ENCODE measurements around the gene MORN1.

DNA sequence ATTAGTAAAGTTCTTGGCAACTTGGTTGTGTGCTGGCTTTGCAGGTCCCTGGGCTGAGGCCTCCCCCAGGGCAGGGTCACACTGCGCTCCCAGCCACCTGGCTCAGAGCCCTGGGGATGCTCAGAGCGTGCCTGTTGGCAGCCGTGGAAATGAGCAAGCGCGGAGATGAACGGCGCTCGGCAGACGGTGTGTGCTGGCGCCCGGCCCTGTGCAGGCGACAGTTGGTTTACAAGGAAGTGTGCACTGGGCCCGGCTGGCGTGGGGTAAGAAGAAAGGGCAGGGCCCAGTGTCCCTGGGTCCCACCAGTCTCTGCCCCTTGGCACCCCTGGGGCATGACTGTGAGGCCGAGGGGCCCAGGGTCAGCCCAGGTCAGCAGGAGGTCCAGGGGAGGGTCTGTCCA lies 46.7 kb upstream of the MORN1 start:
- TF ChIP-seq POLR2AphosphoS5 (IDR thresholded peaks at IDR 0.05; ENCODE audit: low read depth, low read length) = no peak
- TF ChIP-seq POLR2A (IDR thresholded peaks at IDR 0.05; ENCODE audit: low read depth, low read length) = no peak
- no peak for TF ChIP-seq SPI1 (IDR thresholded peaks at IDR 0.05; ENCODE audit: low read depth, low read length)
- no peak for TF ChIP-seq TAF1 (IDR thresholded peaks at IDR 0.05; ENCODE audit: low read depth, low read length)
- no peak for TF ChIP-seq POU2F2 (IDR thresholded peaks at IDR 0.05; ENCODE audit: low read depth, low read length)
- no peak for TF ChIP-seq PAX5 (IDR thresholded peaks at IDR 0.05; ENCODE audit: insufficient read depth, low read length, severe bottlenecking)

All from GM12891 (cell line).